A549 (cell line): Measurements from ENCODE around the gene ARHGAP32. TPM values are rescaled to one million over a fixed set of nuclear protein-coding genes. Genes with fewer than 3 reads are reported as not detected.

Experiments used
- ATAC-seq, 2 experiments: fragments of 200-7000 bp in 1 of 2; fragments of >200 bp in 1 of 2; cut with Nextera tagmentation in 1 of 2; cut with Tn5 transposase in 1 of 2; 3 replicates each; pipeline versions ENCODE4 v1.8.0 to v1.9.1; 2018 to 2020; ENCODE audit warnings: mild to moderate bottlenecking in 1 of 2, moderate library complexity in 1 of 2
- CTCF ChIA-PET: fragments of 300-600 bp; sonication (Branson Sonifier 250); formaldehyde crosslinking; extraction: SDS; loops from one replicate; lab custom pipeline; 2021; ENCODE audit warnings: antibody characterized with exemption, inconsistent platforms; lab: Yijun Ruan, JAX
- POLR2A ChIA-PET: fragments of 350-600 bp; formaldehyde crosslinking; extraction: SDS; loops from one replicate; lab custom pipeline; 2021; ENCODE audit warnings: antibody characterized with exemption, inconsistent platforms; lab: Yijun Ruan, JAX
- DNase-seq, 2 experiments: peaks; one replicate each; pipeline versions ENCODE4 v3.0.0 to v3.0.0-alpha.2; 2011 to 2016; ENCODE audit warnings: low read depth in 1 of 2, low spot score in 1 of 2
- FAIRE-seq: peaks from 2 replicates; lab custom pipeline; 2011; peaks lifted over from hg19 to GRCh38; lab: Jason Lieb, UNC
- H3K27ac ChIP-seq, 2 experiments: fragments of >200 bp; sonication (Bioruptor Twin); formaldehyde crosslinking; 3 replicates each; pipeline ENCODE4 v1.5.1; 2016 to 2017
- H3K4me1 ChIP-seq: fragments of >200 bp; sonication (Bioruptor Twin); formaldehyde crosslinking; 3 replicates; pipeline ENCODE4 v1.6.1; 2016
- H3K4me2 ChIP-seq: fragments of >200 bp; sonication (Bioruptor Twin); formaldehyde crosslinking; 3 replicates; pipeline ENCODE4 v1.6.1; 2016
- H3K4me3 ChIP-seq: fragments of >200 bp; sonication (Bioruptor Twin); formaldehyde crosslinking; 3 replicates; pipeline ENCODE4 v1.5.1; 2016
- H3K9me3 ChIP-seq: fragments of >200 bp; sonication (Bioruptor Twin); formaldehyde crosslinking; 3 replicates; pipeline ENCODE4 v1.6.1; 2016
- BHLHE40 ChIP-seq: IDR thresholded peaks from 2 replicates; pipeline ENCODE4 v1.6.1; 2012; ENCODE audit warnings: low read depth, low read length, inconsistent platforms
- CBX2 ChIP-seq: fragments of 200-600 bp; sonication (generic); IDR thresholded peaks from 2 replicates; pipeline ENCODE4 v1.6.1; 2016; ENCODE audit warnings: low read depth, mild to moderate bottlenecking, borderline replicate concordance
- EHMT2 ChIP-seq: fragments of 200-600 bp; sonication (generic); IDR thresholded peaks from 2 replicates; pipeline ENCODE4 v1.6.1; 2016; ENCODE audit warnings: antibody characterized with exemption, low read depth, mild to moderate bottlenecking, moderate library complexity
- FOXS1 ChIP-seq: fragments of 250-450 bp; sonication (Bioruptor Pico); IDR thresholded peaks from 2 replicates; pipeline ENCODE4 v1.5.0; 2020; ENCODE audit warnings: mild to moderate bottlenecking, moderate library complexity
- GATA3 ChIP-seq: IDR thresholded peaks from 2 replicates; pipeline ENCODE4 v1.6.1; 2012; ENCODE audit warnings: borderline replicate concordance
- HDAC2 ChIP-seq: fragments of 200-600 bp; sonication (generic); IDR thresholded peaks from 2 replicates; pipeline ENCODE4 v1.6.1; 2016
- HEYL ChIP-seq: fragments of 250-450 bp; sonication (Bioruptor Pico); IDR thresholded peaks from 2 replicates; pipeline ENCODE4 v1.8.0; 2021; ENCODE audit warnings: mild to moderate bottlenecking, moderate library complexity
- HOXB5 ChIP-seq: fragments of 250-450 bp; sonication (Bioruptor Pico); IDR thresholded peaks from 2 replicates; pipeline ENCODE4 v1.5.0; 2020; ENCODE audit warnings: mild to moderate bottlenecking, moderate library complexity
- JUN ChIP-seq, 2 experiments: fragments of >200 bp; sonication (Bioruptor Twin); formaldehyde crosslinking; IDR thresholded peaks; 2 replicates in 1 of 2; 3 replicates in 1 of 2; pipeline ENCODE4 v1.6.1; 2016 to 2017
- KDM5A ChIP-seq: fragments of 200-600 bp; sonication (generic); IDR thresholded peaks from 2 replicates; pipeline ENCODE4 v1.6.1; 2016; ENCODE audit warnings: antibody characterized with exemption, mild to moderate bottlenecking
- MAFK ChIP-seq: fragments of 450-650 bp; IDR thresholded peaks from 2 replicates; pipeline ENCODE4 v1.6.1; 2014; ENCODE audit not compliant: partially characterized antibody
- MAZ ChIP-seq: fragments of 150-350 bp; IDR thresholded peaks from 2 replicates; pipeline ENCODE4 v1.6.1; 2014; ENCODE audit warnings: antibody characterized with exemption, low read depth, low read length, borderline replicate concordance
- NFE2L2 ChIP-seq: fragments of 150-350 bp; conservative IDR thresholded peaks from 2 replicates; pipeline ENCODE4 v1.6.1; 2014; ENCODE audit warnings: low read length
- NR3C1 ChIP-seq: fragments of >200 bp; sonication (Bioruptor Twin); formaldehyde crosslinking; IDR thresholded peaks from 3 replicates; pipeline ENCODE4 v1.6.1; 2017
- POLR2A ChIP-seq: IDR thresholded peaks from 2 replicates; pipeline ENCODE4 v1.6.1; 2012; ENCODE audit warnings: mild to moderate bottlenecking, low read length
- SMC3 ChIP-seq: fragments of >200 bp; sonication (Bioruptor Twin); formaldehyde crosslinking; IDR thresholded peaks from 3 replicates; pipeline ENCODE4 v1.6.1; 2018; ENCODE audit warnings: inconsistent platforms
- TP53 ChIP-seq: fragments of 250-450 bp; sonication (Bioruptor Pico); IDR thresholded peaks from 2 replicates; pipeline ENCODE4 v1.5.0; 2021; ENCODE audit warnings: mild to moderate bottlenecking, moderate library complexity
- ZSCAN20 ChIP-seq: fragments of 250-450 bp; sonication (Bioruptor Pico); IDR thresholded peaks from 2 replicates; pipeline ENCODE4 v1.8.0; 2022; ENCODE audit warnings: mild to moderate bottlenecking, moderate library complexity
- WGBS: methylation state at CpG from one replicate; pipeline ENCODE4 v1.1.6; 2017; ENCODE audit errors: missing lambda C conversion rate; 5-methylcytosine and 5-hydroxymethylcytosine counted together
- polyA plus RNA-seq, 4 experiments: library from polyadenylated mRNA; depleted of rRNA in 3 of 4; stranded (reverse); fragments of >200 nt; fragmentation: RNase III in 1 of 4; extraction: RNeasy Plus Mini Kit Qiagen cat#74134 plus additional on column Dnase treatment in 1 of 4; gene quantifications; 2 replicates in 3 of 4; 3 replicates in 1 of 4; pipeline ENCODE4 v1.2.3, GENCODE V29; 2011 to 2017
- TF ChIP-seq, protein P1 (sequence below): fragments of 250-450 bp; sonication (Bioruptor Pico); IDR thresholded peaks from 2 replicates; pipeline ENCODE4 v1.5.0; 2020; ENCODE audit warnings: low read depth, mild to moderate bottlenecking, moderate library complexity
- TF ChIP-seq, protein P2 (sequence below): fragments of 200-600 bp; sonication (generic); IDR thresholded peaks from 2 replicates; pipeline ENCODE4 v1.6.1; 2016; ENCODE audit warnings: antibody characterized with exemption, mild to moderate bottlenecking, moderate library complexity
- TF ChIP-seq, protein P3 (sequence below): fragments of 450-650 bp; IDR thresholded peaks from 2 replicates; pipeline ENCODE4 v1.6.1; 2014; ENCODE audit warnings: antibody characterized with exemption
- TF ChIP-seq, protein P4 (sequence below): IDR thresholded peaks from 2 replicates; pipeline ENCODE4 v1.6.1; 2012
- TF ChIP-seq, protein P5 (sequence below): IDR thresholded peaks from 2 replicates; pipeline ENCODE4 v1.6.1; 2012; ENCODE audit warnings: low read depth, borderline replicate concordance

ARHGAP32 gene
- polyA plus RNA-seq, 2 of the 4 experiments (the other 2 are of a cell fraction), result 4.4 to 9.0 TPM

DNA sequence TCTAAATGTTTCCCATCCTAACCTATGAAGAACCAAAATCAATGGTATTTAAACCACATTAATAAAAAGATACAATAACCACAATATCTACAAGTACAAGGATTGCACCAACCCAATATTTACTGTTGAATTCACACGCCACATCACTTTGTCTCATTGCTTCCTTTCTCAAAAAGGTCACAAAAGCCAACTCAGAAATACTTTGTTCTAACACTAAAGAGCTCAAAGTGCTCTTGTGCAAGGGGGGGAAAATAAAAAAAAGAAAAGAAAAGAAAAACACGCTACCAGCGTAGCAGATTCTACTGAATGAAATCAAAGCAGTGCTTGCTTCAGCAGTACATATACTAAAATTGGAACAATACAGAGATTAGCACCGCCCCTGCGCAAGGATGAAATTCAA lies 10.5 kb upstream of the ARHGAP32 start:
- no peak overlapping the region for H3K4me3 ChIP-seq
- peaks cover 11% of the 10 kb centered on the region; the same call in 1 of the 3 replicates for H3K9me3 ChIP-seq
- ChIA-PET CTCF (no interaction called here), POLR2A (no interaction called here)
- DNase-seq (no peak), ATAC-seq (no peak), FAIRE-seq (no peak)
- no peaks in the 10 kb centered on the region for H3K4me1 ChIP-seq
- WGBS, result 90% methylated on average over 4 of the region's 5 CpGs
- no peak overlapping the region for H3K27ac ChIP-seq
- no peak overlapping the region for H3K4me2 ChIP-seq
- no peak for TF ChIP-seq TP53
- TF ChIP-seq EHMT2, result no peak
- TF ChIP-seq ZSCAN20 (CRISPR knock-in tag), result no peak
- TF ChIP-seq NFE2L2, result no peak
- no peak for TF ChIP-seq FOXS1 (CRISPR knock-in tag)
- TF ChIP-seq, all 56 proteins: peak for 0

DNA sequence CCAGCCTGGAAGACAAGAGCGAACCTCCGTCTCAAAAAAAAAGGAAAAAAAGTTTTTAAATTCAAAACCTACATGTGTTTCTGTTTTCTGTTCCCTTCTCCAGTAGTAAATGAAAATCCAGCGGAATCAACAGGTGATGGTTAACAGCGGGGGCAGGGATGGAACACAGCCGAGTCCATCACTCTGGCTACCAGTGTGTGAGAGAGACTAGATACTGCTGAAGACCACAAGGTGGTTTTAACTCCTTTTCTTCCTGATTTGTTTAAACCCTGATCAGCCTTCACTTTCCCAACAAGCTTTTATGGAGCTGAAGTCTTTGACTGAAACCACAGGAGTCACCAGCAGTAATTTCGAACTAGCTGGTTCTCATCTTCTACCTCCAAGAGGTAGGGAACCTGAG lies 3.6 kb upstream of the ARHGAP32 start:
- Histone ChIP-seq H3K9me3 (peaks cover 11% of the 10 kb centered on the region; the same call in 1 of the 3 replicates), H3K4me3 (no peak overlapping the region), H3K4me2 (no peak overlapping the region), H3K4me1 (peaks cover 16% of the 10 kb centered on the region)
- 85% methylated on average over 6 of the region's 6 CpGs for WGBS
- DNase-seq, result no peak
- POLR2A ChIA-PET, result no interaction called here
- TF ChIP-seq SMC3, result no peak
- TF ChIP-seq HEYL (CRISPR knock-in tag), result no peak
- TF ChIP-seq HOXB5 (CRISPR knock-in tag), result no peak
- no peak for TF ChIP-seq POLR2A
- no peak for TF ChIP-seq GATA3
- no peak for TF ChIP-seq TP53
- no peak for TF ChIP-seq BHLHE40
- TF ChIP-seq, protein P1, sequence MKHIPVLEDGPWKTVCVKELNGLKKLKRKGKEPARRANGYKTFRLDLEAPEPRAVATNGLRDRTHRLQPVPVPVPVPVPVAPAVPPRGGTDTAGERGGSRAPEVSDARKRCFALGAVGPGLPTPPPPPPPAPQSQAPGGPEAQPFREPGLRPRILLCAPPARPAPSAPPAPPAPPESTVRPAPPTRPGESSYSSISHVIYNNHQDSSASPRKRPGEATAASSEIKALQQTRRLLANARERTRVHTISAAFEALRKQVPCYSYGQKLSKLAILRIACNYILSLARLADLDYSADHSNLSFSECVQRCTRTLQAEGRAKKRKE (CRISPR knock-in tag), result no peak
- TF ChIP-seq CBX2, result no peak
- TF ChIP-seq, protein P2, sequence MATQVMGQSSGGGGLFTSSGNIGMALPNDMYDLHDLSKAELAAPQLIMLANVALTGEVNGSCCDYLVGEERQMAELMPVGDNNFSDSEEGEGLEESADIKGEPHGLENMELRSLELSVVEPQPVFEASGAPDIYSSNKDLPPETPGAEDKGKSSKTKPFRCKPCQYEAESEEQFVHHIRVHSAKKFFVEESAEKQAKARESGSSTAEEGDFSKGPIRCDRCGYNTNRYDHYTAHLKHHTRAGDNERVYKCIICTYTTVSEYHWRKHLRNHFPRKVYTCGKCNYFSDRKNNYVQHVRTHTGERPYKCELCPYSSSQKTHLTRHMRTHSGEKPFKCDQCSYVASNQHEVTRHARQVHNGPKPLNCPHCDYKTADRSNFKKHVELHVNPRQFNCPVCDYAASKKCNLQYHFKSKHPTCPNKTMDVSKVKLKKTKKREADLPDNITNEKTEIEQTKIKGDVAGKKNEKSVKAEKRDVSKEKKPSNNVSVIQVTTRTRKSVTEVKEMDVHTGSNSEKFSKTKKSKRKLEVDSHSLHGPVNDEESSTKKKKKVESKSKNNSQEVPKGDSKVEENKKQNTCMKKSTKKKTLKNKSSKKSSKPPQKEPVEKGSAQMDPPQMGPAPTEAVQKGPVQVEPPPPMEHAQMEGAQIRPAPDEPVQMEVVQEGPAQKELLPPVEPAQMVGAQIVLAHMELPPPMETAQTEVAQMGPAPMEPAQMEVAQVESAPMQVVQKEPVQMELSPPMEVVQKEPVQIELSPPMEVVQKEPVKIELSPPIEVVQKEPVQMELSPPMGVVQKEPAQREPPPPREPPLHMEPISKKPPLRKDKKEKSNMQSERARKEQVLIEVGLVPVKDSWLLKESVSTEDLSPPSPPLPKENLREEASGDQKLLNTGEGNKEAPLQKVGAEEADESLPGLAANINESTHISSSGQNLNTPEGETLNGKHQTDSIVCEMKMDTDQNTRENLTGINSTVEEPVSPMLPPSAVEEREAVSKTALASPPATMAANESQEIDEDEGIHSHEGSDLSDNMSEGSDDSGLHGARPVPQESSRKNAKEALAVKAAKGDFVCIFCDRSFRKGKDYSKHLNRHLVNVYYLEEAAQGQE, result no peak
- TF ChIP-seq HDAC2, result no peak
- TF ChIP-seq NR3C1, result no peak
- TF ChIP-seq KDM5A, result no peak
- no peak for TF ChIP-seq MAFK
- TF ChIP-seq JUN (IDR thresholded peaks at IDR 0.05), result no peak
- TF ChIP-seq, protein P3, sequence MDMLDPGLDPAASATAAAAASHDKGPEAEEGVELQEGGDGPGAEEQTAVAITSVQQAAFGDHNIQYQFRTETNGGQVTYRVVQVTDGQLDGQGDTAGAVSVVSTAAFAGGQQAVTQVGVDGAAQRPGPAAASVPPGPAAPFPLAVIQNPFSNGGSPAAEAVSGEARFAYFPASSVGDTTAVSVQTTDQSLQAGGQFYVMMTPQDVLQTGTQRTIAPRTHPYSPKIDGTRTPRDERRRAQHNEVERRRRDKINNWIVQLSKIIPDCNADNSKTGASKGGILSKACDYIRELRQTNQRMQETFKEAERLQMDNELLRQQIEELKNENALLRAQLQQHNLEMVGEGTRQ, result no peak
- TF ChIP-seq, protein P4, sequence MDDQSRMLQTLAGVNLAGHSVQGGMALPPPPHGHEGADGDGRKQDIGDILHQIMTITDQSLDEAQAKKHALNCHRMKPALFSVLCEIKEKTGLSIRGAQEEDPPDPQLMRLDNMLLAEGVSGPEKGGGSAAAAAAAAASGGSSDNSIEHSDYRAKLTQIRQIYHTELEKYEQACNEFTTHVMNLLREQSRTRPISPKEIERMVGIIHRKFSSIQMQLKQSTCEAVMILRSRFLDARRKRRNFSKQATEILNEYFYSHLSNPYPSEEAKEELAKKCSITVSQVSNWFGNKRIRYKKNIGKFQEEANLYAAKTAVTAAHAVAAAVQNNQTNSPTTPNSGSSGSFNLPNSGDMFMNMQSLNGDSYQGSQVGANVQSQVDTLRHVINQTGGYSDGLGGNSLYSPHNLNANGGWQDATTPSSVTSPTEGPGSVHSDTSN, result no peak
- TF ChIP-seq MAZ, result no peak
- no peak for TF ChIP-seq EHMT2
- TF ChIP-seq, protein P5, sequence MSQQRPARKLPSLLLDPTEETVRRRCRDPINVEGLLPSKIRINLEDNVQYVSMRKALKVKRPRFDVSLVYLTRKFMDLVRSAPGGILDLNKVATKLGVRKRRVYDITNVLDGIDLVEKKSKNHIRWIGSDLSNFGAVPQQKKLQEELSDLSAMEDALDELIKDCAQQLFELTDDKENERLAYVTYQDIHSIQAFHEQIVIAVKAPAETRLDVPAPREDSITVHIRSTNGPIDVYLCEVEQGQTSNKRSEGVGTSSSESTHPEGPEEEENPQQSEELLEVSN, result no peak
- TF ChIP-seq, all 56 proteins: peak for 0
- CTCF ChIA-PET, result no interaction called here
- no peak overlapping the region for H3K27ac ChIP-seq
- ATAC-seq (no peak), FAIRE-seq (no peak)
